GM18526 (cell line): ENCODE measurements around the gene ZNF343.

Experiments
- POLR2A ChIP-seq: IDR thresholded peaks from 3 replicates; pipeline ENCODE4 v1.6.1; 2011; ENCODE audit not compliant: insufficient read length; ENCODE audit errors: extremely low read depth

The ZNF343 gene

GRCh38 chr20:2476742-2477615 lies 31.7 kb downstream of the ZNF343 start:
- TF ChIP-seq POLR2A, result no peak

- no peak for TF ChIP-seq POLR2A
Measured at GRCh38 chr20:2475850-2476741, 32.6 kb downstream of the ZNF343 start.

GRCh38 chr20:2473516-2473915 lies 35.2 kb downstream of the ZNF343 start:
- TF ChIP-seq POLR2A, result no peak

- peak; percentile 91 for TF ChIP-seq POLR2A
Measured at GRCh38 chr20:2470423-2471193, 38.1 kb downstream of the ZNF343 start, which contains the start of gene SNRPB. TSS of gene SNRPB (minus strand) at chr20:2470789. CDS start at chr20:2470690, 99 bp downstream.

GRCh38 chr20:2469991-2470422 lies 38.7 kb downstream of the ZNF343 start:
- no peak for TF ChIP-seq POLR2A

GRCh38 chr20:2468581-2469407 lies 39.9 kb downstream of the ZNF343 start:
- TF ChIP-seq POLR2A, result no peak

- TF ChIP-seq POLR2A, result no peak
Measured at GRCh38 chr20:2467412-2467811, 41.3 kb downstream of the ZNF343 start.

- TF ChIP-seq POLR2A, result no peak
Measured at GRCh38 chr20:2465100-2465499, 43.6 kb downstream of the ZNF343 start.

- no peak for TF ChIP-seq POLR2A
Measured at GRCh38 chr20:2463616-2464365, 44.9 kb downstream of the ZNF343 start.

- TF ChIP-seq POLR2A, result no peak
Measured at GRCh38 chr20:2462484-2462883, 46.2 kb downstream of the ZNF343 start.

- TF ChIP-seq POLR2A, result no peak
Measured at GRCh38 chr20:2460752-2461424, 47.8 kb downstream of the ZNF343 start.

GRCh38 chr20:2459981-2460751 lies 48.5 kb downstream of the ZNF343 start:
- no peak for TF ChIP-seq POLR2A
